GM12878 (cell line): ENCODE data around the gene REEP6. TPM values are rescaled to one million over a fixed set of nuclear protein-coding genes. Genes with fewer than 3 reads are reported as not detected.
A peak's percentile ranks its signal among the peaks of the same experiment; 100 is the strongest.

Source experiments
- ATAC-seq: fragments of 200-7000 bp; cut with Tn5 transposase; 3 replicates; pipeline ENCODE4 v1.9.1; 2020; ENCODE audit warnings: mild to moderate bottlenecking, moderate library complexity
- BruUV-seq: library from RNA; stranded (reverse); fragments of 400-500 nt; replicated peaks from 2 replicates; lab custom pipeline; 2021; lab: Mats Ljungman, UMichigan
- CTCF ChIA-PET: fragments of 300-600 bp; sonication (Branson Sonifier 250); formaldehyde crosslinking; extraction: SDS; loops from one replicate; lab custom pipeline; 2021; ENCODE audit warnings: inconsistent platforms; lab: Yijun Ruan, JAX
- POLR2A ChIA-PET: fragments of 350-600 bp; formaldehyde crosslinking; extraction: SDS; loops from one replicate; lab custom pipeline; 2021; ENCODE audit warnings: inconsistent platforms; lab: Charles Lee
- RAD21 ChIA-PET: fragments of 300-600 bp; sonication (Branson Sonifier 250); formaldehyde crosslinking; loops from one replicate; lab custom pipeline; 2023; ENCODE audit warnings: antibody characterized with exemption; ENCODE audit not compliant: unreplicated experiment; lab: Charles Lee
- SMC1A ChIA-PET: fragments of 300-600 bp; sonication (Branson Sonifier 250); formaldehyde crosslinking; loops from one replicate; lab custom pipeline; 2023; ENCODE audit not compliant: unreplicated experiment, uncharacterized antibody; lab: Charles Lee
- DNase-seq: peaks from one replicate; pipeline ENCODE4 v3.0.0-alpha.2; 2011; ENCODE audit warnings: low read depth, low spot score
- FAIRE-seq: peaks from 3 replicates; lab custom pipeline; 2011; peaks lifted over from hg19 to GRCh38; lab: Jason Lieb, UNC
- H2AFZ ChIP-seq: 2 replicates; pipeline ENCODE4 v1.6.0; 2011; ENCODE audit warnings: low read depth, low read length, control low read depth; ENCODE audit not compliant: control insufficient read depth
- H3K27ac ChIP-seq: 2 replicates; pipeline ENCODE4 v1.5.1; 2011; ENCODE audit warnings: control low read depth; ENCODE audit not compliant: control insufficient read depth, insufficient read depth
- H3K27me3 ChIP-seq, 2 experiments: replicated peaks in 1 of 2; 2 replicates each; pipeline versions ENCODE4 v1.6.0 to v1.6.1; 2011; ENCODE audit warnings: low read length in 1 of 2; ENCODE audit not compliant: control insufficient read depth in 2 of 2, insufficient read depth in 2 of 2
- H3K36me3 ChIP-seq, 2 experiments: 2 replicates each; pipeline ENCODE4 v1.5.1; 2011; ENCODE audit warnings: low read length in 1 of 2; ENCODE audit not compliant: control insufficient read depth in 2 of 2, insufficient read depth in 2 of 2
- H3K4me1 ChIP-seq: 2 replicates; pipeline ENCODE4 v1.6.1; 2011; ENCODE audit warnings: mild to moderate bottlenecking, low read length, moderate library complexity, mixed read lengths; ENCODE audit not compliant: control insufficient read depth, insufficient read depth
- H3K4me2 ChIP-seq: 2 replicates; pipeline ENCODE4 v1.6.0; 2011; ENCODE audit warnings: control low read depth; ENCODE audit not compliant: control insufficient read depth, insufficient read depth
- H3K4me3 ChIP-seq: fragments of 200-600 bp; sonication (generic); 2 replicates; pipeline ENCODE4 v1.5.1; 2016
- H3K79me2 ChIP-seq: 2 replicates; pipeline ENCODE4 v1.6.0; 2011; ENCODE audit warnings: low read length; ENCODE audit not compliant: control insufficient read depth, insufficient read depth
- H3K9ac ChIP-seq: 2 replicates; pipeline ENCODE4 v1.8.0; 2011; ENCODE audit warnings: low read length, control low read depth, mixed read lengths; ENCODE audit not compliant: control insufficient read depth, insufficient read depth
- H3K9me3 ChIP-seq: replicated peaks from 3 replicates; pipeline ENCODE4 v1.5.1; 2011; ENCODE audit warnings: mild to moderate bottlenecking, low read length; ENCODE audit not compliant: control insufficient read depth, insufficient read depth
- H4K20me1 ChIP-seq: 2 replicates; pipeline ENCODE4 v1.6.0; 2011; ENCODE audit not compliant: control insufficient read depth, insufficient read depth
- BHLHE40 ChIP-seq, 2 experiments: fragments of 450-650 bp in 1 of 2; IDR thresholded peaks; 2 replicates each; pipeline ENCODE4 v1.6.1; 2011 to 2017; ENCODE audit warnings: low read depth in 2 of 2, borderline replicate concordance in 1 of 2, improper control_type of control experiment in 1 of 2, low read length in 1 of 2, mild to moderate bottlenecking in 1 of 2
- CTCF ChIP-seq, 3 experiments: IDR thresholded peaks in 2 of 3; conservative IDR thresholded peaks in 1 of 3; 2 replicates each; pipeline ENCODE4 v1.5.1; 2011; ENCODE audit warnings: low read depth in 3 of 3, low read length in 3 of 3, mild to moderate bottlenecking in 3 of 3, control low read depth in 2 of 3, moderate library complexity in 2 of 3, inconsistent platforms in 1 of 3, mixed read lengths in 1 of 3; ENCODE audit not compliant: control insufficient read depth in 2 of 3, insufficient read depth in 1 of 3; ENCODE audit errors: extremely low read depth in 1 of 3
- GATAD2B ChIP-seq: fragments of 450-650 bp; conservative IDR thresholded peaks from 2 replicates; pipeline ENCODE4 v1.6.1; 2017; ENCODE audit warnings: low read depth, mild to moderate bottlenecking, moderate library complexity
- IKZF1 ChIP-seq: fragments of 450-650 bp; conservative IDR thresholded peaks from 2 replicates; pipeline ENCODE4 v1.6.1; 2017; ENCODE audit warnings: antibody characterized with exemption, mild to moderate bottlenecking
- NR2F1 ChIP-seq: fragments of 450-650 bp; conservative IDR thresholded peaks from 2 replicates; pipeline ENCODE4 v1.6.1; 2017; ENCODE audit warnings: mild to moderate bottlenecking
- RAD21 ChIP-seq: IDR thresholded peaks from 2 replicates; pipeline ENCODE4 v1.6.1; 2011; ENCODE audit warnings: mild to moderate bottlenecking, low read depth, low read length, moderate library complexity; ENCODE audit not compliant: insufficient read depth
- RB1 ChIP-seq: fragments of 450-650 bp; formaldehyde crosslinking; IDR thresholded peaks from 2 replicates; pipeline ENCODE4 v1.6.1; 2017; ENCODE audit warnings: mild to moderate bottlenecking, borderline replicate concordance
- ZSCAN29 ChIP-seq: fragments of 450-650 bp; IDR thresholded peaks from 2 replicates; pipeline ENCODE4 v1.6.1; 2017; ENCODE audit warnings: mild to moderate bottlenecking, moderate library complexity
- WGBS: methylation state at CpG from one replicate; pipeline ENCODE4 v1.1.6; 2016; ENCODE audit warnings: low lambda C conversion rate; ENCODE audit not compliant: insufficient replicate concordance, insufficient coverage; ENCODE audit errors: missing lambda C conversion rate; 5-methylcytosine and 5-hydroxymethylcytosine counted together
- in situ Hi-C: fragments of 300-500 bp; cut with MboI; formaldehyde crosslinking; loops from 9 replicates; pipeline ENCODE4 v1.14.3; 2018; ENCODE audit warnings: mixed read lengths
- intact Hi-C: fragments of 100-400 bp; cut with micrococcal nuclease; formaldehyde crosslinking; loops from one replicate; pipeline ENCODE4 v1.14.2; 2022; ENCODE audit not compliant: unreplicated experiment
- polyA plus RNA-seq, 11 experiments: library from polyadenylated mRNA; depleted of rRNA in 4 of 11; unstranded in 6 of 11; stranded (reverse) in 5 of 11; fragments of >200 nt; fragmentation: Nextera tagmentation in 4 of 11; fragmentation: Illumina TruSeq in 1 of 11; extraction: Ambion mirVana in 4 of 11; extraction: Trizol in 1 of 11; gene quantifications; 1 replicate in 1 of 11; 2 replicates in 10 of 11; pipeline versions ENCODE4 v1.2.1 to v1.2.3, GENCODE V29; 2011 to 2016; ENCODE audit warnings: inconsistent platforms in 2 of 11, missing spikeins in 2 of 11, low read depth in 1 of 11
- total RNA-seq, 4 experiments: library from RNA; depleted of rRNA in 3 of 4; stranded (reverse); fragments of >200 nt in 3 of 4; fragmentation: Illumina TruSeq in 1 of 4; extraction: Trizol in 1 of 4; gene quantifications; 2 replicates each; pipeline versions ENCODE4 v1.2.1 to v1.2.3, GENCODE V29; 2013 to 2021

Gene REEP6
- total and polyA plus RNA-seq, 10 of the 15 experiments (the other 5 are each of a cell fraction or from before 2014, with no cell fraction given) = 0.06 to 1.1 (median 0.39) TPM; not detected in 2

- H3K9me3 ChIP-seq = no peaks in the 10 kb centered on the region; the same call in 2 of the 3 replicates
- no peaks in the 10 kb centered on the region; a peak in 1 of 4 replicates for H3K27me3 ChIP-seq
- WGBS = 3% methylated on average over 52 of the region's 78 CpGs
- ChIA-PET CTCF (no interaction called here), POLR2A (no interaction called here), RAD21 (no interaction called here), SMC1A (no interaction called here)
- DNase-seq = no peak
- peak within 1 kb of the TSS; percentile 61 for H3K4me3 ChIP-seq
- peak; percentile 87 for ATAC-seq
- in situ Hi-C loops = no loop called here
- H3K36me3 ChIP-seq = no peaks in the 10 kb centered on the region
- no peak for FAIRE-seq
- no TSS peak for BruUV-seq
- no peaks in the 10 kb centered on the region for H3K79me2 ChIP-seq
- H3K9ac ChIP-seq = peak within 1 kb of the TSS; percentile 47; the same call in 1 of the 2 replicates
- peak within 1 kb of the TSS; percentile 45 for H2AFZ ChIP-seq
- H4K20me1 ChIP-seq = no peaks in the 10 kb centered on the region
- no peak within 1 kb of the TSS for H3K27ac ChIP-seq
- H3K4me2 ChIP-seq = peak within 1 kb of the TSS; percentile 77
- TF ChIP-seq BHLHE40 (IDR thresholded peaks at IDR 0.05; ENCODE audit: borderline replicate concordance in 1 of 2, low read depth in 2 of 2, low read length in 1 of 2) (peak in 1 of 2 experiments; percentile 25; a peak in 1 of 4 replicates), NR2F1 (peak; percentile 81), RAD21 (0 out of 2 replicates have a peak, but pooled peaks have one; percentile 24), IKZF1 (peak; percentile 42; the same call in 1 of the 2 replicates), RB1 (no peak), GATAD2B (peak; percentile 74; the same call in 1 of the 2 replicates), CTCF (IDR thresholded peaks at IDR 0.05 in 2 of 3, conservative IDR thresholded peaks at IDR 0.05 in 1 of 3; ENCODE audit: control insufficient read depth in 2 of 3, extremely low read depth in 1 of 3, insufficient read depth in 1 of 3, low read depth in 3 of 3, low read length in 3 of 3) (peak in 1 of 3 experiments; percentile 14; a peak in 2 of 6 replicates), ZSCAN29 (no peak)
- intact Hi-C loops = no loop called here
- no peaks in the 10 kb centered on the region for H3K4me1 ChIP-seq
Measured at GRCh38 chr19:1512671-1513498, 21.9 kb downstream of the REEP6 start, which contains the start of gene ADAMTSL5. Gene ADAMTSL5, minus strand, starts transcription at chr19:1513019. Its CDS starts 2,076 bp downstream, at chr19:1510943.
